Hematopoietic multipotent progenitor cell (in vitro differentiated cells): ENCODE measurements around the gene SLFNL1. TPM values are rescaled to one million over a fixed set of nuclear protein-coding genes. Genes with fewer than 3 reads are reported as not detected.

Source experiments
- DNase-seq, 3 donors: peaks; one replicate each; pipeline ENCODE4 v3.0.0-alpha.2; 2011 to 2015; ENCODE audit warnings: low read depth in 2 of 3, low spot score in 2 of 3
- total RNA-seq: library from RNA; depleted of rRNA; stranded (reverse); fragments of >200 nt; gene quantifications from one replicate; pipeline ENCODE4 v1.2.3, GENCODE V29; 2012

SLFNL1 gene
- total RNA-seq, result 1.6 TPM

GRCh38 chr1:41021526-41022308 is at the start of gene SLFNL1:
Gene SLFNL1, minus strand, starts transcription at chr1:41021725. Its CDS starts 1,065 bp downstream, at chr1:41020660.
- no peak for DNase-seq

- no peak for DNase-seq
Measured at GRCh38 chr1:41056907-41057306, 35.4 kb upstream of the SLFNL1 start.

GRCh38 chr1:41053316-41053715 is 31.8 kb upstream of the SLFNL1 start:
- peak in 1 of 3 donors; percentile 15 for DNase-seq

- DNase-seq, result no peak
Measured at GRCh38 chr1:41051022-41051421, 29.5 kb upstream of the SLFNL1 start.

- DNase-seq, result no peak
Measured at GRCh38 chr1:41048540-41048939, 27.0 kb upstream of the SLFNL1 start.

GRCh38 chr1:41046347-41046775 is 24.8 kb upstream of the SLFNL1 start:
- no peak for DNase-seq

- no peak for DNase-seq
Measured at GRCh38 chr1:41045740-41046139, 24.2 kb upstream of the SLFNL1 start.

GRCh38 chr1:41044187-41044586 is 22.7 kb upstream of the SLFNL1 start:
- DNase-seq, result no peak

GRCh38 chr1:41041614-41042270 is 20.2 kb upstream of the SLFNL1 start:
- no peak for DNase-seq

- no peak for DNase-seq
Measured at GRCh38 chr1:41038110-41038509, 16.6 kb upstream of the SLFNL1 start.

GRCh38 chr1:41037116-41037903 is 15.8 kb upstream of the SLFNL1 start:
- DNase-seq, result no peak

- no peak for DNase-seq
Measured at GRCh38 chr1:41033272-41033671, 11.7 kb upstream of the SLFNL1 start.

- DNase-seq, result no peak
Measured at GRCh38 chr1:41032147-41032546, 10.6 kb upstream of the SLFNL1 start.

- no peak for DNase-seq
Measured at GRCh38 chr1:41030872-41031616, 9.5 kb upstream of the SLFNL1 start.

- DNase-seq, result no peak
Measured at GRCh38 chr1:41028034-41028642, 6.6 kb upstream of the SLFNL1 start.

- DNase-seq, result no peak
Measured at GRCh38 chr1:41025979-41026819, 4.7 kb upstream of the SLFNL1 start.

GRCh38 chr1:41024953-41025352 is 3.4 kb upstream of the SLFNL1 start:
- DNase-seq, result no peak

GRCh38 chr1:41023279-41023990 is 1.9 kb upstream of the SLFNL1 start:
- DNase-seq, result no peak

- DNase-seq, result no peak
Measured at GRCh38 chr1:41022424-41022823, 899 bp upstream of the SLFNL1 start.
